NCI-H1694 treated with DMSO at 0.1 percent for 48 hours (cell line): ENCODE data around the gene RNF39.
"Not testable (repeated sequence)": the region's sequence is repeated elsewhere in the genome, so short reads cannot be mapped to it uniquely, and the experiment has no call there.

Experiments used
- DNase-seq: peaks from one replicate; lab custom pipeline; 2025; lab: John Stamatoyannopoulos, UW

The RNF39 gene

DNA sequence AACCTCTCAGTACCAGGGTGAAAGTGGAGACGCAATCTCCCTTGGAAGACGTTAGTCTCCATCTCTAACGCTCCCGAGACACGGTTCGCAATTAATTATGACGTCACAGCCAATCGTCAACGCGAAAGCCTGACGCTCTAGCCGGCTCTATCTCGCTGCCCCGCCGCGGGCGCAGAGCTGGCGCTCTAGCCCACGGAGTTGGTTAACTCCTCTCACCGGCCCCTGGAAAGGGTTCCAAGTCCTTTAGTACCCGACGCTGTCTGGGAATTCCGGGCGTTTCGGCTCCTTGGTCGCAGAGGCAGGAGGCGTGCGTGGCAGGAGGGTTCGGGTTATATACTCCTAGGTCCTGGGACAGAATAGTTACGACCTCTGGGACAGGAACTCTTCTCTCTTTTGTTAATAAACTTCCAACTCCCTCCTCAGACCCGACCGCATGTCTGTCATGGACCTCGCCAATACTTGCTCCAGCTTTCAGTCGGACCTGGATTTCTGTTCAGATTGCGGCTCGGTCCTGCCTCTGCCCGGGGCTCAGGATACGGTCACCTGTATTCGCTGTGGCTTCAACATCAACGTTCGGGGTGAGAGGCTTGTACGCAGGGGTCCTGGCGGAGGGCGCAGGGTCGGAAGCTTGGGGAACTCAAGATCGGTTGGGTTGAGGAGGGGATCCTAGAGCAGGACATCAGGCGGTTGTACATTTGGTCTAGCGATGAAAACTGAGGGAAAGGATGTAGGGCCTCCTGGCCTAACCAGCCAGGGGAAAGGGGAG lies 14.3 kb downstream of the RNF39 start, which contains the start of gene POLR1H:
Gene POLR1H (plus strand): TSS at position 174 of the 766 bp plus-strand sequence. CDS start 260 bp downstream, at position 434.
- DNase-seq: peak; percentile 90

DNA sequence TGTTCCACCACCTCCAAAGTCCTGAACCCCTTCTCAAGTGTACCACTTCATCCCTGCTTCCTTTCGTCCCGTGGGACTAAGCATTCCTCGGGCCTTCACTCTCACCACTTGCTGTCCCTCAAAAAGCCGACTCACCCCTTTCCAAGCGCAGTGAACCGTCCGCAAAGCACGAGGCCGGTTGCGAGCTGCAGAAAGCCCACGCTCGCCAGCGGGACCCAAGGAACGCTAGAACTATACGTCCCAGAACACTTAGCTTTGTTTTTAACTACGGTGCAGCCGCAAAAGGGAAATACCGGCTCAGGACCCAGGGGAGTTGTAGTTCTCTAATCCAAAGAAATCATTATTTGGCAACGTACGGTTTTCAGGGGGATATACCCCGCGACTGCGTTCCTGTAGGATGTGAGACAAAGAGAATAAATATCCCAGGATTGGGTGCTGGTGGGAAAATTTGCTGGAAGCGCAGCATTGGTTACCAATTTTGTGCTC lies 14.9 kb downstream of the RNF39 start:
- no peak for DNase-seq

DNA sequence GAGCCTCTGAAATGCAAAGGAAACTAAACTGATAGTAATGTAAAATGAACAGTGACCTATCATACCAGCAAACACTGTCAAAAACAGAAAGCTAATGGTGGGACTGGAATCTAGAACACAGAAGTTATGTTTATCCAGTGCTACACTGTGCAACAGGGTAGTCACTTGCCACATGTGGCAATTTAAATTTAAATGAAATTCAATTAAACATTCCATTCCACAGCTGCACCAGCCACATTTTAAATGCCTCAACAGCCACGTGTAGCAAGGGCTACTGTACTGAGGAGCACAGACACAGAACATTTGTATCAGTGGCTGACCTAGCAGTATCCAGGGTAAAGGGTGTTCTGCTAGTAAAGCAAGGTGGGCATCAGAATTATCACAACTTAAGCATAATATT lies 20.1 kb downstream of the RNF39 start:
- DNase-seq: no peak

DNA sequence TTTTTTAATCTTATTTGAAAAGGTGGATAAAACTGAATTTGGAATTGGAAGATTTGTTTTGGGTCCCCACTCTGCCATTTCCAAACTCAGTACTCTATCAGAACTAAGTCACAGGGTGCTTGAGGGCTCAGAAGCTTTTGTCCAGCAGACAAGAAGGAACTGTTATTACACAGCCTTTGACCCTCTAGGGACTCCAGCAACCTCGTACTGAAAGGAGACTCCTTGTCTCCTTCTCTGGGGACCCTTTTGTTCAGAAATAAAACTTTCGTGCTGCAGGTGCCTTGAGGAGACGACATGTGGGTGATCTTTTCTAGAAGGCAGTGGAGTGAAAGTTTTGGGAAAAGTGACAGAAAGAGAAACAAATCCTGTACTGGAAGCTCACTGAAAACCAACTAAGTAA lies 21.9 kb downstream of the RNF39 start:
- no peak for DNase-seq

DNA sequence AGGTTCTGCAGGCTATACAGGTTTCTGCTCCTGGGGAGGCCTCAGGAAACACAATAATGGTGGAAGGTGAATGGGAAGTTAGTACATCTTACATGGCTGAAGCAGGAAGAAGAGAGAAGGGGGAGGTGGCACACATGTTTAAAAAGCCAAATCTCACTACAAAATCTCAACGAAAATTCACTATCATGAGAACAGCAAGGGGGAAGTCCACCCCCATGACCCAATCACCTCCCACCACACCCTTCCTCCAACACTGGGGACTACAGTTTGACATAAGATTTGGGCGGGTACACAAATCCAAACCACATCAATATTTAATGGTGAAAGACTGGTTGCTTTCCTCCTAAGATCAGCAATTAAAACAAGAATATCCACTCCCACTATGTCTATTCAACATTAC lies 28.3 kb downstream of the RNF39 start:
- no peak for DNase-seq

DNA sequence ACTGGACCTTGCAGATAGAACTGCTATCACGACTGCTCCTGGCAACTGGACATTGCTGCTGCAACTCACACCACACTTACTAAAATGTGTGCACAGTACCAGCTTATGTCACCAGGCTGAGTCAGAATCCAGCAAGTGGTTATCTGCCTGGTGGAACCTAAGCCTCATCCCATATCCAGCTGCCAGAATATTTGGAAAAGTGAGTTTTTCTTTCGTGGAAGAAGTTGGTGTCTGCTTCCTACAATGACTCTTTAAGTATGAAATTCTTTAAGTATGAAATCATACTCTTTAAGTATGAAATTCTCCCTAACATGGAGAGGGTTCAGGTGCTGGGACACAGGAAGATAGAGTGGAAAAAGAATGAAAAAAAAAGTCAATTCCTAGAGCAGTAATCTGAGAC lies 30.9 kb downstream of the RNF39 start:
- no peak for DNase-seq

DNA sequence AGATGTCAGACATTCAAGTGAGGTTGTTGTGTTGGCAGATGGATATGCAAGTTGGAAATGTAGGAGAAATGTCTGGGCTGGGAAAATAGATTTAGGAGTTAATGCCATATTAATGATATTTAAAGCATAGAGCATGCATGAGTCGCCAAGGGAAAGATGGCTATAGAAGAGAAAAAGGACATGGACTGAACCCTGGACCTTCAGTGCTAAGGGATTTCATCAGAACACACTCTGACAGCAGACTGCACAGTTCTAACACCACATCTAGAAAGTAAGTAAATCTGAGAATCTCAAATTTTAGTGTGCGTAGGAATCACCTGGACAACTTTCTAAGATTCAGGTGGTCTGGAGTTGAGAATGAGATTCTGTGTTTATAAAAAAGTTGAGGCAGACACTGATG lies 31.8 kb downstream of the RNF39 start:
- DNase-seq: no peak

DNA sequence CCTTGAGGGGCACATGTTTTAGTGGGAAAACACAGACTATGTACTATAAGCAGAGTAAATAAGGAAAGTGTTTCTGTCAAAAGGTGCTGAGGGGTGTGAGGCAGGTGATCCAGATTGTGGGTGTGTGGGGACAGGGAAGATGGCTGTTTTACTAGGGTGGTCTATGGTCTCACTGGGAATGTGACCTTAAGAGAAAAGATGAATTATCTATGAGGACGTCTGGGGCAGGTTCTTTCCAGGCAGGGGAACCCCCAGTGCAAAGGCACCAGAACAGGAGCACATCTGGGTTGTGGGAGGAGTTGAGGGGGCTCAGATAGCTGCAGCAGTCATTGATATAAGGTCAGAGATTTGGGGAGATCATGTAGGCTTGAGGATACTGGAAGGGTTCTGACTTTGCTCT lies 32.7 kb downstream of the RNF39 start:
- DNase-seq: no peak

DNA sequence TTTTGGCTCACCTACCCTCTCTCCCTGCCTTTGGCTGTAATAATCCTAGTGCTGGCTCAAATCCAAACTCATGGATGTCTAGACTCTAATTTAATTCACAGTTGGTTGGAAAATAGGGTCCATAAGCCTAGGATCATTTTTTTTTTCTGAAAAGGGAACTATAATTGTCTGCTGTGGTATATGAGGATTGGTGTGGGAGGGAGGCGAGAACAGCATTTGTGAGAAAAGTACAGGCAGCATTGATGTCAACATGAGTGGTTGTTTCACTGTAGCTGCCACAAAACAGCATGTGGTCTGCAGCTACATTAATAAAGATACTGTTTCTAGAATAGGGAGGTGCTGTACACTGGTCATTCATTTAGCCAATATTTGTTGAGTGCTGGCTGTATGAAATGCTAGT lies 33.1 kb downstream of the RNF39 start:
- DNase-seq: no peak

DNA sequence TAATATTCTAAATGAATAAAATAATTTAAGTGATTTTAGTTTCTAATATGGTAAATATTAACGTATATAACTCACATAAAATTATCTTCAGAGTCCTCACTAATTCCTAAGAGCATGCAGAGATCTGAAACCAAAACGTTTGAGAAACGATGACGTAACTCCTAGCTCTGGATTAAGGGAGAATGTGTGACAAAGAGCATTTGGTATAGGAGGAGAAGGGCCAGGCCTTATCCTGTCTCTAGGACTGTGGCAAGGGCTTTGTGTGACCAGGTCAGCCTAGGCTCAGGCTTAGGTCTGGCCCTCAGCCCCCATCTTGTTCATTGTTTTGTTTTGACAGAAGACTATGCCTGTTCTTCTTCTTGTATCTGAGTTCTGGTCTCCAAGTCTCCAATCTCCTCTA lies 33.7 kb downstream of the RNF39 start:
- DNase-seq: no peak

DNA sequence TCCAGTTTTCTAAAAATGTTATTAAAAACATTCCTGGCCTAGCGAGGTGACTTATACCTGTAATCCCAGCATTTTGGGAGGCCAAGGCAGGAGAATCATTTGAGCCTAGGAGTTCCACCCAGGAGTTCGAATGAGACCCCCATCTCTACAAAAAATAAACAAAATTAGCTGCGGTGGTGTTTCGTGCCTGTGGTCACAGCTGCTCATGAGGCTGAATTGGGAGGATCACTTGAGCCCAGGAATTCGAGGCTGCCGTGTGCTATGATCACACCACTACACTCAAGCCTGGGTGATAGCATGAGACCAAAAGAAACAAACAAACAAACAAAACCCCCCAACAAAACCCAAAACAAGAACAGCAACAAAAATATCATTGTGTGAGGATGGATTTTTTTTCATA lies 34.3 kb downstream of the RNF39 start:
- DNase-seq: no peak

DNA sequence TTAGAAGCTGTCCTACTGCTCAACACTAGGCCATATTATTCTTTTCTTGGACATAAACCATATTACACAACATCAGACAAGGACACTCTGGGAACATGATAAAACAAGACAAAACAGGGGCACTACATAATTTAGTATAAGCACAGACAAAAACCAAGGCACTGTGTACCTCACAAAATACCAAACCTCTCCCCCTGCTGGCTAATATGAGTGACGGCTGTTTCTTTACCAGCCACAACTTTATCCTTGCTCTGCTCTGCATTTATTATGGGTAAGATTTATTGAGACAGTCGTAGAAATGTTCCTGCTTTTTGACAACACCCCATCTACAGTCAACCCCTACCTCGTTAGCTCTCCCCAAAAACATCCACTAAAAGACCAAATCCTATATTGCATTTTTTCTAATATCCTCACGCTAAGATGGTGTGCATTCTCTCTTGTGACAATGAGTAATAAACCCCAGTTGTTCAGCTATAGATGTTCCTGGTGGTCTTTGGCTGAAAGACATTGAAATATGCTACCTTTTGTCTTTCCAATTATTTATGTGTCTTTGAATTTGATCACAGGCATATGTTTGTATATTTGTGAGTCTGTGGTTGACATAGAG lies 38.3 kb downstream of the RNF39 start:
- no peak for DNase-seq

DNA sequence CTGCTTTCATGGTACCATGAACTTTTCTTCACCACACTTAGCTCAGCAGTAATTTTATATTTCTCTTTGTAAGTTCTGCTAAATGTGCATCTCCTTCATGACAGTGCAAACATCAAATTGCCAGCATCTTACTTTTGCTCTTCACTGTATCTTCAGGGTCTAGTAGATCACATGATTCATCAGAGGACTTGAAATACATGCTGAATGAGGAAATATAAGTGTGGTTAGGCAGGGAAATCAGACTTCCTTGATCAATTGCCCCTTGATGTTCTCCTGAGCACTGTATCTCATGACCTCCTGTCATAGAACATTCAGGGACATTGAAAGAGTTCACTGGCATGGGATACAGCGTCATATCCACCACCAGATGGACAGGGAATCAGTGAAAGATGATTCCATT lies 39.8 kb downstream of the RNF39 start:
- DNase-seq: no peak

DNA sequence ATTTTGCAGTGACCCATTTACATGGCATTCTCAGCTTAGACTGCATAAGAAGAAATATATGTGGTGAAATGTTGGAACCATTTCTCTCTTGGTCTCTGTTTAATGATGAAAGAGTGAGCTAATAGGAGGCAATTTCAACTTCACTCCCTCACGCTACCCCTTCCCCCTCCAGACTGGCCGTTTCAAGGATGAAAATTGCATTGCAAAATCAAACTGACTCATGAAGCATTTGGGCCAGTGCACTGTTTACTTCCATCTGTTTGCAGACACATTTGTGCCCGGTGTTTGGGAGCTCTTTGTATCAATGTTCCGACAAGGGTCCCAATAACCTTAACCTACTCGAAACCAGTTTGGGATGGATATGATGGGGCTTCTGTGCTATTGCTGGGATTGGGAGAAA lies 42.1 kb downstream of the RNF39 start:
- DNase-seq: not testable (repeated sequence)

DNA sequence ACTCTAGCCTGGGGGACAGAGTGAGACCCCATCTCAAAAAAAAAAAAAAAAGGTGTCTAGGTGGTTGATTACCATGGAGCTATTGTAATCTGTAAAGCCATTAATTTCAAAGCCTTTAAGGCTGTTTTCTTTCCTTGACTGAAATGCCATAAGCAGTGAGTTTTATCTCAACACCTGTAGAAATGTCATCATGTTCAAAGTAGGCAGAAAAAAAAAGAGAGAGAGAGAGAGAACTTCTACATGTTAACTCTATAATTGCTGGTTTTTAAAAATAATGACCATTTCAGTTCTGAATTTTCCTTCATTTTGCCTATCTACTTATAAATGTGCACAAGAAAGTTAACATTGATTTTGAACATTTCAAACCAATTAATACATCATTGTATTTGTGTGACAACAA lies 44.2 kb downstream of the RNF39 start:
- DNase-seq: no peak

DNA sequence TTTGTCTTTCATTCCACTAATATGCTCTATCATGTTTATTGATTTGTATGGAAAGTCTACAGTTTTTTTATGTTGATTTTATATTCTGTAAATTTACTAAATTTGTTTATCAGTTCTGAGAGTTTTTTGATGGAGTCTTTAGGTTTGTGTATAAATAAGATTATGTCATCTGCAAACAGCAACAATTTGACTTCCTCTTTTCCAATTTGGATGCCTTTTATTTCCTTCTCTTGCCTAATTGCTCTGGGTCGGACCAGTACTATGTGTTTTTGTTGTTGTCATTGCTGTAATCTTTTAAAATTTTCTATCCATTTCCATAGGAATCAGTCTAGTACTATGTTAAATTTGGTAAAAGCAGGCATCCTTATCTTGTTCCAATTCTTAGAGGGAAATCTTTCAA lies 46.0 kb downstream of the RNF39 start:
- DNase-seq: no peak

DNA sequence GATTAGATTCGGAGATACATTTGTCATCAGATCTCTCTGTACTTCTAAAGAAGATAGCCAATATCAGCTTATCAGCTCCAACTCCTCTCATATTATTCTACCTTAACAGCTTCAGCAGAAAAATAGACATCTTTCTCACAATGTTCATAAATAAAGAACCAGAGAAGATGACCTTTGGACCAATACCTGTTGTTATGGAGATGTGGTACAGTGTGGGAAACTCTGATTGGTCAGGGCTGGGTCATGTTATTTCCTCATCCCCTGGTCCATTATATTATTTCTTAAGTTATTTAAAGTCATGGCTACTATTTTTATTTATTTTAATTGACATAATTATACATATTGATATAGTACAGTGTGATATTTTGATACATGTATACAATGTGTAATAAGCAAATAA lies 50.4 kb downstream of the RNF39 start:
- no peak for DNase-seq

DNA sequence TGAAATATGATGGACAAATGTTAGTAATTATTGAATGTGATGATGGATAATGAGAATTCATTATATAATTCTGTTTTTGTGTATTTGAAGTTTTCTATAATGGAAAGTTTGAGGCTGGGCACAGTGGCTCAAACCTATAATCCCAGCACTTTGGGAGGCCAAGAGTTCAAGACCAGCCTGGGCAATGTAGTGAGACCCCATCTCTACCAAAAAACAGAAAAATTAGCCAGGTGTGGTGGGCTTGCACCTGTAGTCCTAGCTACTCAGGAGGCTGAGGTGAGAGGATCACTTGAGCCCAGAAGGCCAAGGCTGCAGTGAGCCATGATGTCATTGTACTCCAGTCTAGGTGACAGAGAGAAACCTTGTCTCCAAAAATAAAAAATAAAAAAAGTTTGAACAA lies 52.9 kb downstream of the RNF39 start:
- DNase-seq: not testable (repeated sequence)

DNA sequence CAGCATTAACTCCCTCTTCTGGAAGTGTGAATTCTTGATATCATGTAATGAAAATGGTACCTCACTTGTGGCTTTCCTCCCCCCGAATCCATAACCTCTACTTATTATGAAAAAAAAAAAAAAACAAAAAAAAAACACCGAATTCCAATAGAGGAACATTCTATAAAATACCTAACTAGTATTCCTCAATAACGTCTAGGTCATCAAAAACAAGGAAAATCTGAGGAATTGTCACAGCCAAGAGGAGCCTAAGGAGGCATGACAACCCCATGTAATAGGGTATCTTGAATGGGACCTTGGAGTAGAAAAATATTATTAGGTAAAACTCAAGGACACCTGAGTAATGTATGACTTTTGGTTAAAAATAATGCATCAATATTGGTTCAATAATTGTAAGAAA lies 53.4 kb downstream of the RNF39 start:
- DNase-seq: no peak

DNA sequence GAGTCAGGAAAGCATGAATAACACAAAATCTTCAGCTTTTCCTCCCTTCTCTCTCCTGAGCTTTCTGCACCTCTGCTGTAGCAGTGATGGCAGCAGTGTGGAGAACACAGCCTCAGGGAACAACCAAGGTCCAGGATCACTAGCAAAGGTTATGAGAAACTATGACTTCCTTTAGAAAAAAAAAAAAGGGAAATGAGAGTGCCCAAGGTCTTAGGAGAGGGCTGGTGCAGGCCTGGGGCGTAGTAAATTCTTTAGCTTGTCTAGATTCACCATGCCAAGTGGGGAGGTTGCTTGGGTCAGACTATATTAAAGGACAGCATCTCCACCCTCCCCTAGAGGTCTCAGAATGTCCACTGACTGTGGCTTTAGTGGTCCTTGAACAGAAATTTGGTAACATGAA lies 54.9 kb downstream of the RNF39 start:
- DNase-seq: no peak
